Activated CD4-positive, alpha-beta T cell treated with anti-CD3 and anti-CD28 coated beads for 48 hours (primary cell): Measurements from ENCODE around the gene MAST4.

ENCODE experiments used
- DNase-seq: peaks from one replicate; pipeline ENCODE4 v3.0.0-alpha.2; 2020

MAST4 gene

GRCh38 chr5:66606713-66607112 lies 10.5 kb downstream of the MAST4 start:
- no peak for DNase-seq

- no peak for DNase-seq
Observed at GRCh38 chr5:66608501-66608900, 12.3 kb downstream of the MAST4 start.

- DNase-seq = no peak
Observed at GRCh38 chr5:66609615-66610014, 13.4 kb downstream of the MAST4 start.

- DNase-seq = no peak
Observed at GRCh38 chr5:66612226-66612625, 16.0 kb downstream of the MAST4 start.

- DNase-seq = no peak
Observed at GRCh38 chr5:66615136-66615535, 18.9 kb downstream of the MAST4 start.

GRCh38 chr5:66615894-66616293 lies 19.7 kb downstream of the MAST4 start:
- DNase-seq = no peak

GRCh38 chr5:66616520-66617225 lies 20.5 kb downstream of the MAST4 start:
- DNase-seq = no peak

- no peak for DNase-seq
Observed at GRCh38 chr5:66617226-66617861, 21.2 kb downstream of the MAST4 start.

- no peak for DNase-seq
Observed at GRCh38 chr5:66617991-66618768, 22.0 kb downstream of the MAST4 start.

GRCh38 chr5:66620711-66621110 lies 24.5 kb downstream of the MAST4 start:
- DNase-seq = no peak

- DNase-seq = no peak
Observed at GRCh38 chr5:66621146-66621545, 25.0 kb downstream of the MAST4 start.

GRCh38 chr5:66621736-66622135 lies 25.5 kb downstream of the MAST4 start:
- DNase-seq = no peak

- DNase-seq = no peak
Observed at GRCh38 chr5:66628561-66628960, 32.4 kb downstream of the MAST4 start.

- DNase-seq = no peak
Observed at GRCh38 chr5:66629446-66629845, 33.3 kb downstream of the MAST4 start.

GRCh38 chr5:66633754-66634153 lies 37.6 kb downstream of the MAST4 start:
- DNase-seq = no peak

GRCh38 chr5:66634601-66635000 lies 38.4 kb downstream of the MAST4 start:
- no peak for DNase-seq

GRCh38 chr5:66637994-66638393 lies 41.8 kb downstream of the MAST4 start:
- no peak for DNase-seq

GRCh38 chr5:66639037-66639436 lies 42.8 kb downstream of the MAST4 start:
- no peak for DNase-seq

- no peak for DNase-seq
Observed at GRCh38 chr5:66642538-66642937, 46.3 kb downstream of the MAST4 start.

- DNase-seq = no peak
Observed at GRCh38 chr5:66643387-66643786, 47.2 kb downstream of the MAST4 start.

GRCh38 chr5:66644111-66644510 lies 47.9 kb downstream of the MAST4 start:
- no peak for DNase-seq

GRCh38 chr5:66645039-66645438 lies 48.8 kb downstream of the MAST4 start:
- no peak for DNase-seq

- no peak for DNase-seq
Observed at GRCh38 chr5:66646570-66646969, 50.4 kb downstream of the MAST4 start.
